AG09309 (cell line): ENCODE data around the gene KAZN.

Experiments
- DNase-seq: peaks from one replicate; pipeline ENCODE4 v3.0.0-alpha.2; 2010; ENCODE audit warnings: low read depth
- H3K4me3 ChIP-seq: 2 replicates; pipeline ENCODE4 v1.5.1; 2011; ENCODE audit warnings: mild to moderate bottlenecking, low read depth, low read length, moderate library complexity; ENCODE audit not compliant: control insufficient read depth
- CTCF ChIP-seq: IDR thresholded peaks from 2 replicates; pipeline ENCODE4 v1.5.1; 2011; ENCODE audit warnings: mild to moderate bottlenecking, low read depth, low read length, inconsistent platforms; ENCODE audit not compliant: insufficient read depth, control insufficient read depth; ENCODE audit errors: missing control alignments

The KAZN gene

DNA sequence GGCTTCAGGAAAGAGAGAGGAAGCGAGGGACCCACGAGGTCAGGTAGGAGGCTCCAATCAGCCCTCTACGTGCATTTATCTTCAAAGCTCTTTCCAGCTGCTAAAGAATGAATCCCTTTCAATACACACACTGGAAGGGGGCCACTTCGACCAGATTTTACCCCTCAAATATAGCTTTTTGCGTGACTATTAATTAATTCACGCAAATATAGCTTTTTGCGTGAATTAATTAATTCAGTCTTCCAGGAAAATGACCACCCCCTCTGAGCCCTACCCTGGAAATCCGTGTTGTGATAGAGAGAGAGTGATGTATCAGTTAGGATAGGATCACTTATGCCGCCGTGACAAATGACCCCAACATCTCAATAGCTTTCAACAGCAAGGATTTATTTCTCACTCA lies 289.9 kb downstream of the KAZN start:
- DNase-seq: no peak
- TF ChIP-seq CTCF: no peak

GRCh38 chr1:14889825-14890440 lies 291.4 kb downstream of the KAZN start:
- no peak for TF ChIP-seq CTCF
- DNase-seq: no peak
- no peak overlapping the region for H3K4me3 ChIP-seq

More for the DNA sequence above, 289.9 kb downstream of the KAZN start:
- no peak overlapping the region for H3K4me3 ChIP-seq

DNA sequence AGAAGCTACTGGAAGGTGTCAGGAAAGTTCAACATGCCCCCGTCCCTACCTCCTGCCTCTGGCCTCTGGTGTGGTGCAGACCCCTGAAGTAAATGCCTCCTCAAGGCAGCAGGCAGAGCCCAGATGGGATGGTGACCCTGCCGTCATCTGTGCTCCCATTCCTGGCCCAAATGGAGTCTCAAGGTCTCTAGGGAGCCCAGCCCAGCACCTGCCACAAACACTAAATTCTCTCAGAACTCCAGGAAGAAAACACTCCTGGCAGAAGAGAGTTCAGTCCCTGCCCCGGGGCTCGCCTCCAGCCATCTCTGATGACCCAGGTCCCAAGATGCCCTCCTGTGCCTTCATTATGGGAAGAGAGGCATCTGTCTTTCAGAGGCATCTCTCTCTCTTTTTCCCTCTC lies 293.5 kb downstream of the KAZN start:
- no peak overlapping the region for H3K4me3 ChIP-seq
- no peak for TF ChIP-seq CTCF
- DNase-seq: no peak

GRCh38 chr1:14894811-14895560 lies 296.5 kb downstream of the KAZN start:
- no peak for TF ChIP-seq CTCF
- H3K4me3 ChIP-seq: no peak overlapping the region
- DNase-seq: no peak

GRCh38 chr1:14895727-14896126 lies 297.2 kb downstream of the KAZN start:
- no peak for DNase-seq
- no peak overlapping the region for H3K4me3 ChIP-seq
- TF ChIP-seq CTCF: no peak

DNA sequence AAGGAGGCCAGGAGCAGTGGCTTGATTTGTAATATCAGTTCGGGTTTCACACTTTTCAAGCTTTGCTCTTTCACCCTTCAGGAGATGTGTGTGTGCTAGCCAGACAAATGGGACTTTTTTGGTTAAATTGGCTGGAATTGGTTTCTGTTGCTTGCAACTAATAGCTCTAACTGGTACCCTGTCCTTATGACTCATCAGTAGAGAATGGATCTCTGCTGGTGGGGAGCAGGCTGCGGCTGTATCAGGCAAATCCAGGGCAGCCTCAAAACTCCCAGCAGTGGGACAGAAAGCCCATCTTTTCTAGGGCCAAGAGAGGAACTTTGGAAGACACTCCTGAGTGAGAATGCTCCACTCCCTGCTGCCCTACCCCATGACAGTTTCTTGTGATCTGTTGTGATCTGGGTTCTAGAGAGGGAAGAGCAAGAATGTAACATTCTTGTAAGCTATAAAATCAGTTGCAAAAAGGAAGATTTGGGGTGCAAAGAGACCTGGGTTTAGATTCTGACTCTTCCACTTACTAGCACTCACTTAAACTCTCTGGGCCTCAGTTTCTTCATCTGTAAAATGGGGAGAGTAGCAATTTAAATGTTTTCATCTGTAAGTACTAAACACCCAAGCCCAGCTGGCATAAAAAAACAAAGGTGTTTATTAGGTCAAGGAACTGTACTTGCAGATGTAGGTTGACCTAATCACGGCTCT lies 298.0 kb downstream of the KAZN start:
- no peak for DNase-seq
- H3K4me3 ChIP-seq: no peak overlapping the region
- no peak for TF ChIP-seq CTCF
